Neutrophil (primary cell): ENCODE results near the gene KLHDC4.
"Not testable (repeated sequence)": the region's sequence is repeated elsewhere in the genome, so short reads cannot be mapped to it uniquely, and the experiment has no call there.

Experiments used
- H3K27ac ChIP-seq: fragments of 200-600 bp; sonication (generic); 2 replicates; pipeline ENCODE4 v1.5.1; 2016; ENCODE audit warnings: mild to moderate bottlenecking, moderate library complexity
- H3K27me3 ChIP-seq: fragments of 200-600 bp; sonication (generic); 2 replicates; pipeline ENCODE4 v1.6.0; 2016; ENCODE audit warnings: mild to moderate bottlenecking
- H3K36me3 ChIP-seq: fragments of 200-600 bp; sonication (generic); 2 replicates; pipeline ENCODE4 v1.5.1; 2017
- H3K4me1 ChIP-seq, 2 experiments: fragments of 200-600 bp in 1 of 2; sonication (generic) in 1 of 2; 1 replicate in 1 of 2; 2 replicates in 1 of 2; pipeline versions ENCODE4 v1.5.1 to v1.6.1; 2013 to 2016; ENCODE audit warnings: low read depth in 1 of 2, low read length in 1 of 2, mild to moderate bottlenecking in 1 of 2, moderate library complexity in 1 of 2; ENCODE audit not compliant: control insufficient read depth in 1 of 2, insufficient read depth in 1 of 2
- H3K4me3 ChIP-seq, 2 experiments: fragments of 200-600 bp in 1 of 2; sonication (generic) in 1 of 2; 1 replicate in 1 of 2; 2 replicates in 1 of 2; pipeline ENCODE4 v1.5.1; 2013 to 2016; ENCODE audit warnings: low read depth in 1 of 2, low read length in 1 of 2, mild to moderate bottlenecking in 1 of 2, moderate library complexity in 1 of 2
- H3K9me3 ChIP-seq: fragments of 200-600 bp; sonication (generic); 2 replicates; pipeline ENCODE4 v1.5.1; 2016
- CTCF ChIP-seq: fragments of 200-600 bp; sonication (generic); IDR thresholded peaks from 2 replicates; pipeline ENCODE4 v1.5.1; 2016; ENCODE audit warnings: antibody characterized with exemption

Gene KLHDC4

DNA sequence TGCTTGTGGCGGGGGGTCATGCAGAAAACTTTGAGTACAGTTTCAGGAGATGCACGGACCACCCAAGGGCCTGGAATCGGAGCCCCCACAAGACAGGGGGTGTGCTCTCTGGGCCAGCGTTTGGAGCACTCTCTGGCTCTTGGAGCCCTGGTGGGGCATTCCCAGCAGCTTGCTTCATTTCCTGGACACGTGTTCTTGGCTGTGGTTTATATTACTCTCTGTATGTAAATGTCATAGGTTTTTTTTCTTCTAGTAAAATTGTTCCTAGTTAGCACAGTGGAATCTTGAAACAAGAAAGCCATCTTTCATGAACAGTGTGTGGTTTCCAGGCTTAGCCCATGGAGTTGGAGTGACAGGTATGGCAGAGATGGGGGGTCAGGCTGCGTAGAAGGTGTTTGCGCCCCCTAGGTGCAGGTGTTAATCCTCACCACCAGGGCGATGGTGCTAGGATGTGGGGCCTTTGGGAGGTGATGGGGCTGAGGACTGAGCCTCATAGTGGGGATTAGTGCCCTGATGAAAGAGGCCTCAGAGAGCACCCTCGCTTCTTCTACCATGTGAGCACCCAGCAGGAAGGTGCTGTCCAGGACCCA is 83.7 kb downstream of the KLHDC4 start:
- Histone ChIP-seq H3K4me1 (no peaks in the 10 kb centered on the region), H3K36me3 (no peaks in the 10 kb centered on the region), H3K27me3 (no peaks in the 10 kb centered on the region), H3K27ac (no peak overlapping the region), H3K4me3 (no peak overlapping the region), H3K9me3 (no peaks in the 10 kb centered on the region)
- TF ChIP-seq CTCF = no peak

- H3K4me1 ChIP-seq = not testable (repeated sequence)
Observed at GRCh38 chr16:87681051-87681602, 84.7 kb downstream of the KLHDC4 start.

DNA sequence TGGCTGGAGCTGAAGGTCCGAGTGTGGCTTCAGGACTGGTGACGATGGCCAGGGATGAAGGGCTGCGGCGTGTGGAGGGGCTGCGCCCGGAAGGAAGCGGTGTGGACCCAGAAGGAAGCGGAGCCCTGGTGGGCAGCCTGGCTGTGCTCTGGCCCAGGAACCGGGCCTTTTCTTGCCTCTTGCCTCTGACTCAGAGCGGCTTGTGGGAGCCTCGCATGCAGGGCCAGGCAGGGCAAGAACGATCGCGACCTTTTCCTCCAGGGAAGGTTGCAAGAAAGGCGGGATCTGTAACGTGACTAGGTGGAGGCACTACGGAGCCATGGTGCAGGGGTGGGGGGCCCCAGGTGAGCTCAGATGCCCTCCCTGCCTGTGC is 85.5 kb downstream of the KLHDC4 start:
- no peak overlapping the region for H3K4me3 ChIP-seq
- no peaks in the 10 kb centered on the region for H3K36me3 ChIP-seq
- H3K4me1 ChIP-seq = no peaks in the 10 kb centered on the region
- no peaks in the 10 kb centered on the region for H3K9me3 ChIP-seq
- H3K27me3 ChIP-seq = peaks cover 6% of the 10 kb centered on the region
- no peak for TF ChIP-seq CTCF
- no peak overlapping the region for H3K27ac ChIP-seq

More at GRCh38 chr16:87681051-87681602, 84.7 kb downstream of the KLHDC4 start:
- H3K27ac ChIP-seq, H3K4me3 ChIP-seq, H3K36me3 ChIP-seq, H3K9me3 ChIP-seq, H3K27me3 ChIP-seq: not testable (repeated sequence)

DNA sequence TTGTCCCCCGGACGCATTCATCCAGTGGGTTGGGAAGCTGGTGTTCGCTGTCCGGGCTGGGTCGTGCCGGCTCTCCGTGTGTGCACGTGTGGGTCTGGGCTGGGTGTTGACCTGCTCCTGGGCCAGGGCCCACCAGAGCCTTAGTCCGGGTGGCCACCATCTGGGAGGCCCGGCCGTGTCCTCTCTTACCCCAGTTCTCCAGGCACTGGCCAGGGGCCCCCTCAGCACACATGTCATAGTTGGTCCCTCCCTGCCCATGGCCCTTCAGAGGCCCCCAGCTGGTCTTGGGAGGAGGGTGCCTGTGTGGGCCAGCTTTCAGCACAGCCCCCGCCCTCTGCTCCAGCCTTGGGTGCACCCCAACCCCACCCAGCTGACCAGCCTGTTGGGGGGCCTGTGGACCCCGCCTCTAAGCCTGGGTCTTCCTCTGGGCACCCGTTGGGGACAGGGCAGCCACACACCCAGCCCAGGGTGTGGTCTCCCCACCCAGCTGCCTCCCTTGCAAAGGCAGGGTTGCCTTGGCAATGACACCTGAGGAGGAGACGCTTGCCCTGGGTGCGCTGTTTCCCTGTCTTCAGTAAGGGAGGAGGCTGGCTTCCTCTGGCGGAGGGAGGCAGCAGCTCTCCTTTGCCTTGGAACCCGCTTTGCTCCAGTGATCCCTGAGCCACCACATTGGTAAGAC is 86.1 kb downstream of the KLHDC4 start:
- no peak overlapping the region for H3K27ac ChIP-seq
- H3K4me3 ChIP-seq = no peak overlapping the region
- H3K9me3 ChIP-seq = no peaks in the 10 kb centered on the region
- H3K4me1 ChIP-seq = no peaks in the 10 kb centered on the region
- H3K36me3 ChIP-seq = no peaks in the 10 kb centered on the region
- H3K27me3 ChIP-seq = peaks cover 6% of the 10 kb centered on the region
- no peak for TF ChIP-seq CTCF

DNA sequence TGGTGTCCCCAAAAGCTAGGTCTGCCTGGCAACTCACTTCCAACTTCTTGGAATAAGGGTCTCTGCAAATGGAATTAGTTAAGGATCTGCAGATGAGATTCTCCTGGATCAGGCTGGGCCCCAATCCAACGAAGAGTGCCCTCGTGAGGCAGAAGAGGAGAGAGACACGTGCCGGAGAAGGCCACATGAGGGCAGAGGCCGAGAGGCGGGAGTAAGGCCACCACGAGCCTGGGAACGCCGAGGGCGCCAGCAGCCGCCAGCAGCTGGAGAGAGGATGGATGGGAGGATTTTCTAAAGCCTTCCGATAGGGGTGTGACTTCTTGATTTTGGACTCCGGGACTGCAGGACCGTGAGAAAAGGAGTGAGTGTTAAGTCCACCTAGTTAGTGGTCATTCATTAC is 87.2 kb downstream of the KLHDC4 start:
- H3K36me3 ChIP-seq = no peaks in the 10 kb centered on the region
- H3K9me3 ChIP-seq = no peaks in the 10 kb centered on the region
- TF ChIP-seq CTCF = no peak
- H3K4me3 ChIP-seq = no peak overlapping the region
- no peak overlapping the region for H3K27ac ChIP-seq
- no peaks in the 10 kb centered on the region for H3K4me1 ChIP-seq
- peaks cover 6% of the 10 kb centered on the region for H3K27me3 ChIP-seq

- Histone ChIP-seq H3K4me1 (no peaks in the 10 kb centered on the region), H3K27me3 (peaks cover 6% of the 10 kb centered on the region), H3K4me3 (no peak overlapping the region), H3K9me3 (no peaks in the 10 kb centered on the region), H3K36me3 (no peaks in the 10 kb centered on the region), H3K27ac (no peak overlapping the region)
- no peak for TF ChIP-seq CTCF
Observed at GRCh38 chr16:87677830-87678229, 88.0 kb downstream of the KLHDC4 start.
